Activated T-helper 1 cell treated with anti-CD3 and anti-CD28 coated beads, Interleukin-12 subunit alpha, Interleukin-12 subunit beta, Interleukin-2, Interleukin-4 antibody, amounts not matched to agents 30 ng/mL and 10 ng/mL and 1 ng/mL, durations not matched to agents 14 hours and 24 hours and 36 hours (primary cell): ENCODE results near the gene SOX15. TPM values are rescaled to one million over a fixed set of nuclear protein-coding genes. Genes with fewer than 3 reads are reported as not detected.

Source experiments
- DNase-seq: peaks from one replicate; pipeline ENCODE4 v3.0.0; 2021; ENCODE audit warnings: low spot score
- H3K27ac Mint-ChIP-seq: one replicate; pipeline ENCODE4 v1.8.0; 2021; ENCODE audit warnings: mild to moderate bottlenecking, mixed read lengths
- H3K27me3 Mint-ChIP-seq: one replicate; pipeline ENCODE4 v1.8.0; 2022; ENCODE audit warnings: mild to moderate bottlenecking, moderate library complexity, mixed read lengths; ENCODE audit not compliant: insufficient read depth
- H3K36me3 Mint-ChIP-seq: one replicate; pipeline ENCODE4 v1.8.0; 2021; ENCODE audit warnings: low read depth, mixed read lengths
- H3K4me1 Mint-ChIP-seq: one replicate; pipeline ENCODE4 v1.8.0; 2021; ENCODE audit warnings: low read depth, mixed read lengths
- H3K4me3 Mint-ChIP-seq: one replicate; pipeline ENCODE4 v1.8.0; 2021; ENCODE audit warnings: mild to moderate bottlenecking, moderate library complexity, mixed read lengths
- H3K9me3 Mint-ChIP-seq: one replicate; pipeline ENCODE4 v1.8.0; 2021; ENCODE audit warnings: mixed read lengths
- intact Hi-C: fragments of 100-400 bp; cut with micrococcal nuclease; formaldehyde crosslinking; loops from one replicate; pipeline ENCODE4 v1.15.1; 2024
- total RNA-seq: library from RNA; stranded (reverse); gene quantifications from 2 replicates; pipeline ENCODE4 v1.2.3, GENCODE V29; 2022

SOX15 gene
- total RNA-seq, 1 donor from 2014 or later = 0.78 TPM

DNA sequence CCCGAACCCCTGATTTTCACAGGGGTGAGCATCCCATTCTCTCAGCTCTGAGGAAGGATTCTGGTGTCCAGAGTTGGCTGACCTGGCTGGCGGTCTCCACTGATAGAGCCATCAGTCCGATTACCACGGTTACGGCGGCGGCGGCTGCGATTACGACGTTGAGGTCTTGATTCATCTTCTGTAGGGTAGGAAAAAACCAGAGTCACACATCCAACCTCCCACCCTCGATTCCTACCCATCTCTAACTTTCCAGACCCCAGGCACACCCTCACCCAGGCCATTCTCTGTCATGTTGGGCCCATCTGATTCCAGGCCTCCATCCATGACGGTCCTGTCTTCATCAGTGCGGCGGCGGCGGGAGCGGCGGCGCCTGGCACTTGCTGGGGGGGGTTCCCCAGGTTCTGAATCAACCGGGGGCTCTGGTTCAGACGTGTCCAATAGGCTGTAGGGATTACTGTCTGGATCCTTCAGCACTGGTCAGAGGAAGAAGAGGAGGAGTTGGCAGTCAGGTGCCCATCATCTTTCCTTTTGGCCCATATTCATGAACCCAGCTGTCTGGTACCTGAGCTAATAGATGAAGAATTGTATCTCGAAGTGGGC is 2.6 kb upstream of the SOX15 start:
- no peaks in the 10 kb centered on the region for H3K9me3 Mint-ChIP-seq
- no peaks in the 10 kb centered on the region for H3K27me3 Mint-ChIP-seq
- H3K36me3 Mint-ChIP-seq = peaks cover 52% of the 10 kb centered on the region
- intact Hi-C loops = no loop called here
- no peaks in the 10 kb centered on the region for H3K4me1 Mint-ChIP-seq
- H3K27ac Mint-ChIP-seq = no peak overlapping the region
- no peak for DNase-seq
- H3K4me3 Mint-ChIP-seq = no peak overlapping the region

DNA sequence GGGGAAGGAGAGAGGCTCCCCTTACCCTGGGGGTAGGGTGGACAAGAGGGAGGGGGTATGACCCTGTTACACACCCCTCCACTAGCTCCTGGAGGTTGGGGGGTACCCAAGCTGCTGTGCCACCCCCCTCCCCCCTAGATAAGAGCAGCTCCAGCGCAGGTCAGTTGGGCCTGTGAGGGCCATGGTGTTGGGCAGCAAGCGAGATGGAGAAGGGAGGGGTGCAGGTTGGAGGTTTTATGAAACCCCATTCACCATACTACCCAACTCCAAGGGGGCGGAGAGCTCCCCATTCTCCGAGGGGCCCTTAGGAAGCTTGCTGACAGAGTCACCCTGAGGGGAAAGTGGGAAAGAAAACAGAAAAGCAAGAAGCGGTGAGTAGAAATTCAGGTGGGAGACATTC is 1.7 kb upstream of the SOX15 start:
- H3K4me3 Mint-ChIP-seq = no peak overlapping the region
- H3K27me3 Mint-ChIP-seq = no peaks in the 10 kb centered on the region
- no peaks in the 10 kb centered on the region for H3K9me3 Mint-ChIP-seq
- H3K4me1 Mint-ChIP-seq = no peaks in the 10 kb centered on the region
- no peak overlapping the region for H3K27ac Mint-ChIP-seq
- no peak for DNase-seq
- intact Hi-C loops = no loop called here
- peaks cover 50% of the 10 kb centered on the region for H3K36me3 Mint-ChIP-seq

DNA sequence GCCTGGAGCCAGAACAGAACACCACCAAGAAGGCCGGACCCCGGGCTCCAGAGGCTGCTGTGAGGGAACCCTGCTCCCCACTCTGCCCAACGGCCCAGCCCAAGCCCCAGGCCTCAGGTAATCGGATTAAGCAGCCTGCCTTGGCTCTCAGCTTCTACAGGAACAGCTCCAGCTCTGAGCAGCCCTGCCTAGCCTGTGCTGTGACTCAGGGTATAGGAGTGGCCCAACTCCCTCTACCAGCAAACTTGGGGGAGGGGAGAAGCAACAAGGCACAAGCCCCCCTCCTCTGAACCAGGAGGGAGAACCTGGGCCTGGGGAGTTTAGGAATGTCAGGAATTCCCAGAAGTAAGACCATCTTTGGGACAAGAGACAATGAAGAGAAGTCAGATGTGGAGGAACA is 849 bp upstream of the SOX15 start:
- no peaks in the 10 kb centered on the region for H3K9me3 Mint-ChIP-seq
- peaks cover 2% of the 10 kb centered on the region for H3K4me1 Mint-ChIP-seq
- no peak overlapping the region for H3K4me3 Mint-ChIP-seq
- H3K36me3 Mint-ChIP-seq = peaks cover 48% of the 10 kb centered on the region
- no peaks in the 10 kb centered on the region for H3K27me3 Mint-ChIP-seq
- no peak for DNase-seq
- intact Hi-C loops = no loop called here
- no peak overlapping the region for H3K27ac Mint-ChIP-seq

DNA sequence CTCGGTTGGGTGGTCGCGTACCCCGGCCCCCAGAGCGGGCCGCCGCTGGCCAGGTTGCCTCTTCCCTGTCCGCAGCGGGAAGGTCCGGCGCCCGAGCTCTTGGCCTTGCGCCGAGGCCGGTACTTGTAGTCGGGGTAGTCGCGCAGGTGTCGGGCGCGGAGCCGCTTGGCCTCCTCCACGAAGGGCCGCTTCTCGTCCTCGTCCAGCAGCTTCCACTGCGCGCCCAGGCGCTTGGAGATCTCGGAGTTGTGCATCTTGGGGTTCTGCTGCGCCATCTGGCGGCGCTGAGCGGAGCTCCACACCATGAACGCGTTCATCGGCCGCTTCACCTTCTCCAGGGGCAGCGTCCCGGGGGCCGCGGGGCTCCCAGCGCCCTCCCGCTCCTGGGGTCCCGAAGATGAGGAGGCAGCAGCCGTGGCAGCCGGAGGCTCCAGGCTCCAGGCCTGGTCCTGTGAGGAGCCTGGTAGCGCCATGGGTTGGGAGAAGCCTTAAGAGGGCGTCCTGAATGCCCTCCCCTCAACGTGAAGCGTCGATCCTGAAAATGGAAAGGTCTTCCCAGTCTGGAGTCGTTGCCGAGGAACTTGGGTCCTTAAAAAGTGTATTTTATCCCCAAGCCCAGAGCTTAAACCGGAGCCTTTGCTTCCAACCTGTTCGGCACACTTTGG is 558 bp downstream of the SOX15 start:
- Mint-ChIP-seq H3K4me1 (peaks cover 15% of the 10 kb centered on the region), H3K4me3 (no peak overlapping the region), H3K9me3 (no peaks in the 10 kb centered on the region), H3K36me3 (peaks cover 44% of the 10 kb centered on the region), H3K27me3 (no peaks in the 10 kb centered on the region), H3K27ac (no peak overlapping the region)
- intact Hi-C loops = loop anchor here (10.0 kb wide), 1 partner anchor 565 kb away; the partner anchor contains the start of gene PER1
- DNase-seq = peak; percentile 52

DNA sequence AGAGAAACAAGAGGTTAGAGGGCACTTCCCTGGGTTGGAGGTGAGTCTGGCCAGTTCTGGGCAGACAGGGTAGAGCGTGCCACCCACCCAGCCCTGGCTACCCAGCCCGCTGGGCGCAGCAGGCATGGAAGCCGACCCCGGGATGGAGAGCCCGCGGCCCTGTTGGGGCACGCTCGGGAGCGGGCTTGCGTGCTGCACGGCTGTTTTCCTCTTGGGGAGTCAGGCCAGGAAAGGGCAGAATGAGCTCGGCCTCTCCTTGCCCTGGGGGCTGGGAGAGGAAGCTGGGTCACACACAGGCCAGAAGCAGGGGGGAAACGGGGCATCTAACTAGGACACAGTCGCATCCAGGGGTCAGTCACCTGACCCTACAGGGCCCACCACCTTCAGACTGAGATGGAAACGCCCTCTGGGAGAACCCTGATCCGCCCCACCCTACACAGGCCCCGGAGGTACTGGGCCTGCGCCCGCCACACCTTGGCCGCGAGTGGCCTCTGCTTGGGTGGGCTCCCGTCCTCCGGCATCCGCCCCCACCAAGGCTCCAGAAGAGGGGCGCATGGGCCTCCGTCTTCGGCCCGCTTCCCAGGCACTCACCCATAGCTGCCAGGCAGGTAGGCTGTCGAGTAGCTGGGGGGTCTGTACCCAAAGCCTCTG is 1.2 kb downstream of the SOX15 start:
- intact Hi-C loops = loop anchor here (10.0 kb wide), 1 partner anchor 566 kb away; the partner anchor contains the start of gene PER1
- H3K27ac Mint-ChIP-seq = no peak overlapping the region
- peaks cover 15% of the 10 kb centered on the region for H3K4me1 Mint-ChIP-seq
- no peak overlapping the region for H3K4me3 Mint-ChIP-seq
- peaks cover 40% of the 10 kb centered on the region for H3K36me3 Mint-ChIP-seq
- no peaks in the 10 kb centered on the region for H3K27me3 Mint-ChIP-seq
- H3K9me3 Mint-ChIP-seq = no peaks in the 10 kb centered on the region
- no peak for DNase-seq

DNA sequence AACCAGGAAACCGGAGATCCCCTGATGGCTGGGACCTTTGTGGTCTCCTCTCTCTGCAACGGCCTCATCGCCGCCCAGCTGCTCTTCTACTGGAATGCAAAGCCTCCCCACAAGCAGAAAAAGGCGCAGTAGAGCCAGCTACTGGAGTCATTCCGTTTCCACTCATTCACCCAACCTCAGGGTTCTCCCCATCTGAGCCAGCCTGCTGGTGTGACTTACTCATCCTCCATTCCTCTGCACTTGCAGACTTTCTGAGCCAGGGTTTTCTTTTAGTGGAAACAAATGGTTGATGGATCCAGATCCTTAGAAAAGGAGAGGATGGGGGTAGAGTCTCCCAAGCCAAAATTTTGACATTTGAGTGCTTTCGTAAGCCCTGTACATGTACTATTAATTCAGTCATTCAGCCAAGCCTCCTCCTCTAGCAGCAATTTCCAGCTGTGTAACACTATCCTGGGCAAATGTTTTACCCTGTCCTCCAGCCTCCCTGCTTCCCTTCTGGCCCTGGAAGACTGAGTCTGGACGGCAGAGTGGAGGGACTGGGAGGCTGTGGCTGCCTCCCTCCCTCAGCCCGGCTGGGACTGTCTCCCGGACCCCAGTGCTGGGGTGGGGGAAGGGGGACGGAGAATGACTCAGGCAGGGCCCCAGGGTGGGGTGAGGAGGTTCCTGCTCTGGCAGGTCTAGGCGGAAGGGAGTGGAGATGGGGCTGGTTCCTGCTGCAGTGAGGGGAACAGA is 2.3 kb downstream of the SOX15 start:
- H3K4me1 Mint-ChIP-seq = peaks cover 21% of the 10 kb centered on the region
- H3K4me3 Mint-ChIP-seq = no peak overlapping the region
- intact Hi-C loops = loop anchor here (10.0 kb wide), 1 partner anchor 567 kb away; the partner anchor contains the start of gene PER1
- no peaks in the 10 kb centered on the region for H3K27me3 Mint-ChIP-seq
- H3K36me3 Mint-ChIP-seq = peaks cover 32% of the 10 kb centered on the region
- peak overlapping the region; percentile 36 for H3K27ac Mint-ChIP-seq
- no peaks in the 10 kb centered on the region for H3K9me3 Mint-ChIP-seq
- no peak for DNase-seq

DNA sequence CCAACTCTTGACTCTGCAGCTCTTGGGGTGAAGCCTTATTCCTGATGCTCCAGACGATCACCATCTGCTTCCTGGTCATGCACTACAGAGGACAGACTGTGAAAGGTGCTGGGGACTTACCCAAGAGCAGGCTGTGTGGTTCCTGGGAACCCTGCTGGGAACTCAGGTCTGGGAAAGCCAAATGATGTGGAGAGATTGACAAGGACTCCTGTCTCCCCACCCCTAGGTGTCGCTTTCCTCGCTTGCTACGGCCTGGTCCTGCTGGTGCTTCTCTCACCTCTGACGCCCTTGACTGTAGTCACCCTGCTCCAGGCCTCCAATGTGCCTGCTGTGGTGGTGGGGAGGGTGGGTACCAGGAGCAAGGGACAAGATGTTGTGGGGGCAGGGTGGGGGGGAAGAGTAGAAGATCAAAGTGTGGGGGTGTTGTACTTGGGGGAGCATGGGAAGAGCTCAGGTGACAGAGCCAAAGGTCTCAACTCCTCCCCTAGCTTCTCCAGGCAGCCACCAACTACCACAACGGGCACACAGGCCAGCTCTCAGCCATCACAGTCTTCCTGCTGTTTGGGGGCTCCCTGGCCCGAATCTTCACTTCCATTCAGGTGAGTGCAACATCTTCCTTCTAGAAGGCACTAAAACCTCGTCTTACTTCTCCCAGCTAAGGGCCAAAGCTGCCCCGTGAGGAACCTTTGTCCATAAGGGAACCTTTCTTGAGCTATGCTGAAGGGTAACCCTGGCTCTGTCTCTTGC is 3.0 kb downstream of the SOX15 start:
- Mint-ChIP-seq H3K36me3 (peaks cover 32% of the 10 kb centered on the region), H3K27ac (no peak overlapping the region), H3K4me1 (peaks cover 27% of the 10 kb centered on the region), H3K27me3 (no peaks in the 10 kb centered on the region), H3K4me3 (no peak overlapping the region), H3K9me3 (no peaks in the 10 kb centered on the region)
- no peak for DNase-seq
- intact Hi-C loops = loop anchor here (10.0 kb wide), 1 partner anchor 568 kb away; the partner anchor contains the start of gene PER1

DNA sequence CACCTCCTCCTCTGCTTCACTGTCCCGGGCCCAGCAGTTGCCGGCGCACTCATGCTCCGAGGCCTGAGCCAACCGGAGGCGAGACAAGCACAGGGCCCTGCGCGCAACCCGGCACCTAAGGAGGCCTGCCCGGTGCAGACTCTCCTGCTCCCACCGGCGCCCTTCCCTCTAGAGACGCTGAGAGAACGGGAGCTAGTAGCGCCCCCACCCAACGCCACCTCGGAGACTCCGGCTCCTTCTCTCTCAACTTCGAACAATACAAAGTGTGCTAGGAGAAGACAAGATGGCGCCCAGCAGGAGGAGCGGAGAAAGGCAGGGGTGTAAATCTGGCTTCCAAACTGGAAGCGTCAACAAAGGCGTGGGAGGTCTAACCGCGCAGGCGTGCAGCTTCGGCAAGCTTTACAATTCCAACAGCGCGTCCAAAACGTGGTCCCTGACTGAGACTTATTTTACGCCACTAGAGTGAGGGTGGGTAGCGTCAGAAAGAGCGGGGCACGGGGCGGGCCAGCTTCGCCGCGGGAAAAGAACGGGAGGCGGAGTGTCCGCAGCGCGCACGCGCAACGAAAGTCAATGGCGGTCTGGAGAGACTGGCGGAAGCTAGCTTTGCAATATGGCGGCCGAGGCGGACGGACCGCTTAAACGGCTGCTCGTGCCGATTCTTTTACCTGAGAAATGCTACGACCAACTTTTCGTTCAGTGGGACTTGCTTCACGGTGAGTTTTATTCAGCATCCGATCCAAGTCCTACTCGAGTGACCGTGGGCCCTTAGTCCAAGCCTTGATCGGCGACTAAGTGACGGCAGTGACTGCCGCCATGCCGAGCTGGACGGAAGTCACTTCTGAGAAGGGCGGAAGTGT is 6.4 kb downstream of the SOX15 start, which contains the start of gene MPDU1:
TSS of gene MPDU1 (plus strand) at position 600 of the 857 bp plus-strand sequence. CDS start at position 611, 11 bp downstream.
- peaks cover 54% of the 10 kb centered on the region for H3K4me1 Mint-ChIP-seq
- peaks cover 43% of the 10 kb centered on the region for H3K36me3 Mint-ChIP-seq
- peak within 1 kb of the TSS; percentile 98 for H3K4me3 Mint-ChIP-seq
- H3K27ac Mint-ChIP-seq = peak within 1 kb of the TSS; percentile 100
- H3K27me3 Mint-ChIP-seq = no peaks in the 10 kb centered on the region
- H3K9me3 Mint-ChIP-seq = no peaks in the 10 kb centered on the region
- intact Hi-C loops = loop anchor here (1.0 to 10.0 kb wide), 6 partner anchors 11 to 571 kb away; partner anchors contain the start of genes PER1, POLR2A, SENP3 and WRAP53
- DNase-seq = peak; percentile 95

DNA sequence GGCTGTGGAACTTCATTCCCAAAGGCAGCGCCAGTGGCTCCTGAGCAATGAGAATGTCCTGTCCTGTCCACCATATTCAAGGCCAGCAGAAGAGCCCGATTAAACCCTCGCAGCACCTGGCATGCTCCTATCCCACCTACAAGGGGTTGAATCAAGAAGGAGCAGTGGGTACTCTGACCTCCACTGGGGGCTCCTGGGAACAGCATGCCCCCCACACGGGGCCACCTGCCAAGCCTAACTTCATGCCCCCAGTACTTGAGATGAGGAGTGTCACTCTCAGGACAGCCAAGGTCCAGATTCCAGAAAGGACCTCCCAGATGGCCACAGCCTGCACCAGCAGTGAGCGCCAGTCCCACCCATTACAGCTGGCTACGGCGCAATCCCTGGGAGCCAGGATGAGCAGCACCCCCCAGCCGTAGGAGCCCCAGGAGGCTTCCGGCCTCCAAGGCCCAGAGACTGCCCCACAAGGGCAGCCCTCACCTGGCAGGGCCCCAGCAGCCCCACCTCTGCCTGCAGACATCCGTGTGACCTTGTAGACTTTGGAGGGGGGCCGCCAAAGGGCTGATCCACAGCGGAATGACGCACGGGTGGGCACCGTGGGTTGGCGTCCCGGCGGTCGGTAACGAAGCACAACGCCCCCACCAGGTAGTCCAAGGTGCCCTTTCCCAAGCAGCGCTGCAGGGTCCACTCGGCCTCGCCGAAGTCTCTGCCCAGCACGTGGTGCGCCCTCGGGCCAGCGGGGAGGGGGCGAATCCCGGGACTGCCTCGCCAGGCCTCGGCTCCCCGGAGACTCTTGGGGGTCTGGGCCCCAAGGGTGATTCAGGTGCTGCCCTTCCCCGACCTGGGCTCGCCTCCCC is 7.3 kb downstream of the SOX15 start:
- H3K27me3 Mint-ChIP-seq = no peaks in the 10 kb centered on the region
- intact Hi-C loops = loop anchor here (1.0 to 10.0 kb wide), 4 partner anchors 10 to 572 kb away; partner anchors contain the start of genes PER1, POLR2A and SENP3
- H3K4me3 Mint-ChIP-seq = peak overlapping the region; percentile 98
- peak overlapping the region; percentile 68 for H3K27ac Mint-ChIP-seq
- H3K36me3 Mint-ChIP-seq = peaks cover 44% of the 10 kb centered on the region
- no peak for DNase-seq
- no peaks in the 10 kb centered on the region for H3K9me3 Mint-ChIP-seq
- H3K4me1 Mint-ChIP-seq = peaks cover 63% of the 10 kb centered on the region

DNA sequence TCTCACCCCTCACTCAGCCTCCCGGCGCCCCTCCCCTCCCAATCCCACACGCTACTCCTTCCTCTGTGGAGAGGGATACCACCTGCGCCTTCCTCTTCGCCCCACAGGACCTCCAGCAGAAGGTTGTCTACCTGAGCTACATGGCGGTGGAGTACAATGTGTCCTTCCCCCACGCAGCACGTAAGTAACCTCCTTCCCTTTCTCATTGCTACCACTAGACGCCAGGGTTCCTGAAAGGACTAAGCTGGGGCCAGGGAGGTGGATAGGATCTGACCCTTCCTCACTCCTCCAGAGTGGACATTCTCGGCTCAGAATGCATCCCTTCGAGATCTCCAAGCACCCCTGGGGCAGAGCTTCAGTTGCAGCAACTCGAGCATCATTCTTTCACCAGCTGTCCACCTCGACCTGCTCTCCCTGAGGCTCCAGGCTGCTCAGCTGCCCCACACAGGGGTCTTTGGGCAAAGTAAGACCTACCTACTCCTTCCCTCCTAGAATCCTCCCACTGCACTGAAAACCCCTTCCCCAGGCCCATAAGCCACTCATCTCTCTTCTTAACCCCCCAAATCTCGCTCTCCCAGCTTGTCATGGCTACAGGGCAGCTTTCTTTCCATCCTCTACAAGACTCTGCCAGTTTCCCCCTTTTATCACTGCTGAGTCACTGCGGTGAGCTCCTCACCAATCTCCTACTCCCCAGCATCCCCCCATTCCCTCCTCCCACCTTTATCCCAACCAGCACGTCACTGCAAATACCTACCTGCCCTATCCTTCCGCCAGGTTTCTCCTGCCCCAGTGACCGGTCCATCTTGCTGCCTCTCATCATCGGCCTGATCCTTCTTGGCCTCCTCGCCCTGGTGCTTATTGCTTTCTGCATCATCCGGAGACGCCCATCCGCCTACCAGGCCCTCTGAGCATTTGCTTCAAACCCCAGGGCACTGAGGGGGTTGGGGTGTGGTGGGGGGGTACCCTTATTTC is 9.0 kb downstream of the SOX15 start:
- peaks cover 79% of the 10 kb centered on the region for H3K4me1 Mint-ChIP-seq
- peak overlapping the region; percentile 82 for H3K27ac Mint-ChIP-seq
- peak overlapping the region; percentile 15 for H3K4me3 Mint-ChIP-seq
- intact Hi-C loops = loop anchor here (10.0 kb wide), 1 partner anchor 574 kb away; the partner anchor contains the start of gene PER1
- H3K9me3 Mint-ChIP-seq = no peaks in the 10 kb centered on the region
- no peak for DNase-seq
- H3K27me3 Mint-ChIP-seq = no peaks in the 10 kb centered on the region
- peaks cover 60% of the 10 kb centered on the region for H3K36me3 Mint-ChIP-seq
